Vagina (tissue), 2 donors: ENCODE measurements around the gene S100PBP.

ENCODE experiments used
- POLR2A ChIP-seq, 2 donors: fragments of 450-650 bp; IDR thresholded peaks; one replicate each; pipeline ENCODE4 v1.6.1; 2017; ENCODE audit warnings: antibody characterized with exemption in 2 of 2, mild to moderate bottlenecking in 2 of 2, moderate library complexity in 2 of 2
- POLR2AphosphoS5 ChIP-seq, 2 donors: sonication (generic); formaldehyde crosslinking; IDR thresholded peaks; one replicate each; pipeline ENCODE4 v1.9.0; 2017; ENCODE audit warnings: antibody characterized with exemption in 2 of 2, mild to moderate bottlenecking in 2 of 2, low read depth in 1 of 2; ENCODE audit not compliant: insufficient read depth in 1 of 2
- TF ChIP-seq, protein P1 (sequence below), 3 experiments: fragments of 450-650 bp in 2 of 3; fragments of 200-600 bp in 1 of 3; sonication (generic) in 1 of 3; IDR thresholded peaks; one replicate each; pipeline ENCODE4 v1.5.1; 2017 to 2019; ENCODE audit warnings: antibody characterized with exemption in 3 of 3, mild to moderate bottlenecking in 2 of 3, moderate library complexity in 2 of 3

- TF ChIP-seq, protein P1, sequence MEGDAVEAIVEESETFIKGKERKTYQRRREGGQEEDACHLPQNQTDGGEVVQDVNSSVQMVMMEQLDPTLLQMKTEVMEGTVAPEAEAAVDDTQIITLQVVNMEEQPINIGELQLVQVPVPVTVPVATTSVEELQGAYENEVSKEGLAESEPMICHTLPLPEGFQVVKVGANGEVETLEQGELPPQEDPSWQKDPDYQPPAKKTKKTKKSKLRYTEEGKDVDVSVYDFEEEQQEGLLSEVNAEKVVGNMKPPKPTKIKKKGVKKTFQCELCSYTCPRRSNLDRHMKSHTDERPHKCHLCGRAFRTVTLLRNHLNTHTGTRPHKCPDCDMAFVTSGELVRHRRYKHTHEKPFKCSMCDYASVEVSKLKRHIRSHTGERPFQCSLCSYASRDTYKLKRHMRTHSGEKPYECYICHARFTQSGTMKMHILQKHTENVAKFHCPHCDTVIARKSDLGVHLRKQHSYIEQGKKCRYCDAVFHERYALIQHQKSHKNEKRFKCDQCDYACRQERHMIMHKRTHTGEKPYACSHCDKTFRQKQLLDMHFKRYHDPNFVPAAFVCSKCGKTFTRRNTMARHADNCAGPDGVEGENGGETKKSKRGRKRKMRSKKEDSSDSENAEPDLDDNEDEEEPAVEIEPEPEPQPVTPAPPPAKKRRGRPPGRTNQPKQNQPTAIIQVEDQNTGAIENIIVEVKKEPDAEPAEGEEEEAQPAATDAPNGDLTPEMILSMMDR (IDR thresholded peaks at IDR 0.05) = no peak
- TF ChIP-seq POLR2A (IDR thresholded peaks at IDR 0.05) (no peak), POLR2AphosphoS5 (IDR thresholded peaks at IDR 0.05; ENCODE audit: insufficient read depth in 1 of 2, low read depth in 1 of 2) (no peak)
Observed at GRCh38 chr1:32816676-32817158, 736 bp upstream of the S100PBP start.
